Vagina (tissue), 2 donors: ENCODE data around the gene RAPGEF3. TPM values are rescaled to one million over a fixed set of nuclear protein-coding genes. Genes with fewer than 3 reads are reported as not detected.

Experiments used
- DNase-seq, 2 donors: peaks; one replicate each; pipeline ENCODE4 v3.0.0-alpha.2; 2017; ENCODE audit errors: extremely low spot score in 2 of 2
- H3K27ac ChIP-seq: fragments of 200-600 bp; sonication (generic); one replicate; pipeline ENCODE4 v1.5.1; 2019
- H3K27me3 ChIP-seq: fragments of 200-600 bp; sonication (generic); one replicate; pipeline ENCODE4 v1.5.1; 2019
- H3K36me3 ChIP-seq, 2 donors: fragments of 200-600 bp; sonication (generic); one replicate each; pipeline ENCODE4 v1.5.1; 2017 to 2019
- H3K4me1 ChIP-seq: fragments of 200-600 bp; sonication (generic); one replicate; pipeline ENCODE4 v1.5.1; 2019
- H3K4me3 ChIP-seq, 2 donors: fragments of 200-600 bp; sonication (generic); 1 replicate in 1 of 2; 2 replicates in 1 of 2; pipeline ENCODE4 v1.5.1; 2016 to 2019
- H3K9me3 ChIP-seq: fragments of 200-600 bp; sonication (generic); one replicate; pipeline ENCODE4 v1.5.1; 2019
- POLR2A ChIP-seq, 2 donors: fragments of 450-650 bp; IDR thresholded peaks; one replicate each; pipeline ENCODE4 v1.6.1; 2017; ENCODE audit warnings: antibody characterized with exemption in 2 of 2, mild to moderate bottlenecking in 2 of 2, moderate library complexity in 2 of 2
- POLR2AphosphoS5 ChIP-seq, 2 donors: sonication (generic); formaldehyde crosslinking; IDR thresholded peaks; one replicate each; pipeline ENCODE4 v1.9.0; 2017; ENCODE audit warnings: antibody characterized with exemption in 2 of 2, mild to moderate bottlenecking in 2 of 2, low read depth in 1 of 2; ENCODE audit not compliant: insufficient read depth in 1 of 2
- intact Hi-C: fragments of 100-400 bp; cut with DNase I; formaldehyde crosslinking; loops from one replicate; pipeline ENCODE4 v1.15.1; 2023
- total RNA-seq: library from RNA; depleted of rRNA; stranded (reverse); fragments of >200 nt; gene quantifications from one replicate; pipeline ENCODE4 v1.2.3, GENCODE V29; 2016
- TF ChIP-seq, protein P1 (sequence below), 3 experiments: fragments of 450-650 bp in 2 of 3; fragments of 200-600 bp in 1 of 3; sonication (generic) in 1 of 3; IDR thresholded peaks; one replicate each; pipeline ENCODE4 v1.5.1; 2017 to 2019; ENCODE audit warnings: antibody characterized with exemption in 3 of 3, mild to moderate bottlenecking in 2 of 3, moderate library complexity in 2 of 3

Gene RAPGEF3
- total RNA-seq, 1 donor from 2014 or later: 52.3 TPM

DNA sequence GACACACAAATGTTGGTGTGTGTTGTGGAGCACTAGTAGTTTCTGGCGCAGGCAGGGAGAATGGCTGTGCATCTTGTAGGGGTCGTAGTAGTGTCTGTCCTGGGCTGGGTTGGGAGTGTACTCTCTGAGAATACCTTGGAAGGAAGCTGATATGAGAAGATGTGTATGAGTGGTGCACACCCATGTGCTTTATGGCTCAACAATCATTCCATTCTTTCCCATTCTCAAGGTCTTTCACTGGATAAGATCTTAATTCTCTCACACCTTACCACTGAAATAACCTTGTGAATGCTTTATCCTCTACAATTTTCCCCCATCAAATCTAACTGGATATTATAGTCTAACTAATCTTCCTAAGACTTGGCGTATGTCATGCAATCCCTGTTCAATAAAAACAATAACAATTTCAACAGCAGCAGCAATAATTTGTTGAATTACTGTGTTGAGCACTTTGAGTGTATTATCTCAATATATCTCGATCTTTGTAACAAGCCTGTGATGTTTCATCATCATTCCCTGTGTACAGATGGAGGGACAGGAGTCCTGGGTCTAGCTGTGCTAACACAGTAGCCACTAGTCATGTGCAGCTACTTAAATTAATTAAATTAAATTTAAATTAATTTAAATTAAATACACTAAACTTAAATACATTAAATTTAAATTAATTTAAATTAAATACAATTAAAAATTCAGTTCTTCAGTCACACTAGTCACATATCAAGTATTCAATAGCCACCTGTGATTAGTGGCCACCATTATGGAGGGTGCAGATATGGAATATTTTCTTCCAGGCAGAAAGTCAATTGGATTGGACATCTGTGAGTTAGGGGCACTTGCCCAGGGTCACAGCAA is 10.8 kb upstream of the RAPGEF3 start:
- no peak overlapping the region for H3K4me3 ChIP-seq
- no peaks in the 10 kb centered on the region for H3K36me3 ChIP-seq
- DNase-seq: no peak
- no peaks in the 10 kb centered on the region for H3K9me3 ChIP-seq
- intact Hi-C loops: no loop called here
- no peak overlapping the region for H3K27ac ChIP-seq
- peaks cover 17% of the 10 kb centered on the region for H3K4me1 ChIP-seq
- TF ChIP-seq POLR2AphosphoS5 (IDR thresholded peaks at IDR 0.05; ENCODE audit: insufficient read depth in 1 of 2, low read depth in 1 of 2) (no peak), POLR2A (IDR thresholded peaks at IDR 0.05) (no peak)
- TF ChIP-seq, protein P1, sequence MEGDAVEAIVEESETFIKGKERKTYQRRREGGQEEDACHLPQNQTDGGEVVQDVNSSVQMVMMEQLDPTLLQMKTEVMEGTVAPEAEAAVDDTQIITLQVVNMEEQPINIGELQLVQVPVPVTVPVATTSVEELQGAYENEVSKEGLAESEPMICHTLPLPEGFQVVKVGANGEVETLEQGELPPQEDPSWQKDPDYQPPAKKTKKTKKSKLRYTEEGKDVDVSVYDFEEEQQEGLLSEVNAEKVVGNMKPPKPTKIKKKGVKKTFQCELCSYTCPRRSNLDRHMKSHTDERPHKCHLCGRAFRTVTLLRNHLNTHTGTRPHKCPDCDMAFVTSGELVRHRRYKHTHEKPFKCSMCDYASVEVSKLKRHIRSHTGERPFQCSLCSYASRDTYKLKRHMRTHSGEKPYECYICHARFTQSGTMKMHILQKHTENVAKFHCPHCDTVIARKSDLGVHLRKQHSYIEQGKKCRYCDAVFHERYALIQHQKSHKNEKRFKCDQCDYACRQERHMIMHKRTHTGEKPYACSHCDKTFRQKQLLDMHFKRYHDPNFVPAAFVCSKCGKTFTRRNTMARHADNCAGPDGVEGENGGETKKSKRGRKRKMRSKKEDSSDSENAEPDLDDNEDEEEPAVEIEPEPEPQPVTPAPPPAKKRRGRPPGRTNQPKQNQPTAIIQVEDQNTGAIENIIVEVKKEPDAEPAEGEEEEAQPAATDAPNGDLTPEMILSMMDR (IDR thresholded peaks at IDR 0.05): no peak
- H3K27me3 ChIP-seq: no peaks in the 10 kb centered on the region

GRCh38 chr12:47768323-47768811 is 9.7 kb upstream of the RAPGEF3 start:
- intact Hi-C loops: no loop called here
- Histone ChIP-seq H3K27ac (no peak overlapping the region), H3K4me1 (peaks cover 6% of the 10 kb centered on the region), H3K4me3 (no peak overlapping the region), H3K27me3 (no peaks in the 10 kb centered on the region), H3K36me3 (no peaks in the 10 kb centered on the region), H3K9me3 (no peaks in the 10 kb centered on the region)
- TF ChIP-seq, protein P1 (IDR thresholded peaks at IDR 0.05): no peak
- TF ChIP-seq POLR2AphosphoS5 (IDR thresholded peaks at IDR 0.05; ENCODE audit: insufficient read depth in 1 of 2, low read depth in 1 of 2) (no peak), POLR2A (IDR thresholded peaks at IDR 0.05) (no peak)
- no peak for DNase-seq

GRCh38 chr12:47767216-47767724 is 8.6 kb upstream of the RAPGEF3 start:
- DNase-seq: no peak
- Histone ChIP-seq H3K27me3 (no peaks in the 10 kb centered on the region), H3K9me3 (no peaks in the 10 kb centered on the region), H3K4me3 (no peak overlapping the region), H3K36me3 (no peaks in the 10 kb centered on the region), H3K4me1 (peaks cover 2% of the 10 kb centered on the region), H3K27ac (no peak overlapping the region)
- intact Hi-C loops: no loop called here
- no peak for TF ChIP-seq POLR2A (IDR thresholded peaks at IDR 0.05)
- TF ChIP-seq, protein P1 (IDR thresholded peaks at IDR 0.05): peak; percentile 28 to 45 (median 37)

- TF ChIP-seq POLR2AphosphoS5 (IDR thresholded peaks at IDR 0.05; ENCODE audit: insufficient read depth in 1 of 2, low read depth in 1 of 2): no peak
- Histone ChIP-seq H3K4me3 (no peak overlapping the region), H3K27me3 (no peaks in the 10 kb centered on the region), H3K36me3 (no peaks in the 10 kb centered on the region), H3K27ac (no peak overlapping the region), H3K4me1 (no peaks in the 10 kb centered on the region), H3K9me3 (no peaks in the 10 kb centered on the region)
- no peak for DNase-seq
- intact Hi-C loops: no loop called here
Measured at GRCh38 chr12:47766502-47767215, 8.0 kb upstream of the RAPGEF3 start.

- H3K36me3 ChIP-seq: no peaks in the 10 kb centered on the region
- H3K27ac ChIP-seq: no peak overlapping the region
- H3K4me3 ChIP-seq: no peak overlapping the region
- H3K9me3 ChIP-seq: no peaks in the 10 kb centered on the region
- TF ChIP-seq, protein P1 (IDR thresholded peaks at IDR 0.05): no peak
- TF ChIP-seq POLR2A (IDR thresholded peaks at IDR 0.05): no peak
- no peak for TF ChIP-seq POLR2AphosphoS5 (IDR thresholded peaks at IDR 0.05; ENCODE audit: insufficient read depth in 1 of 2, low read depth in 1 of 2)
- intact Hi-C loops: no loop called here
- H3K4me1 ChIP-seq: peaks cover 13% of the 10 kb centered on the region
- DNase-seq: no peak
- H3K27me3 ChIP-seq: no peaks in the 10 kb centered on the region
Measured at GRCh38 chr12:47763481-47764346, 5.0 kb upstream of the RAPGEF3 start.
